Fibroblast of lung (primary cell): ENCODE results near the gene PREP. TPM values are rescaled to one million over a fixed set of nuclear protein-coding genes. Genes with fewer than 3 reads are reported as not detected.

Experiments used
- DNase-seq, 2 donors: peaks; one replicate each; pipeline versions ENCODE4 v3.0.0 to v3.0.0-alpha.2; 2010; ENCODE audit warnings: low read depth in 2 of 2
- H2AFZ ChIP-seq: 2 replicates; pipeline ENCODE4 v1.5.1; 2012; ENCODE audit warnings: low read length, control low read depth, inconsistent platforms
- H3K27ac ChIP-seq: 2 replicates; pipeline ENCODE4 v1.5.1; 2011; ENCODE audit warnings: low read length, control low read depth; ENCODE audit not compliant: insufficient read depth
- H3K27me3 ChIP-seq: 2 replicates; pipeline ENCODE4 v1.5.1; 2011; ENCODE audit warnings: mild to moderate bottlenecking, low read length; ENCODE audit not compliant: control insufficient read depth, insufficient read depth
- H3K36me3 ChIP-seq: 2 replicates; pipeline ENCODE4 v1.5.1; 2011; ENCODE audit warnings: low read length; ENCODE audit not compliant: control insufficient read depth, insufficient read depth
- H3K4me1 ChIP-seq: 2 replicates; pipeline ENCODE4 v1.5.1; 2011; ENCODE audit warnings: low read length; ENCODE audit not compliant: control insufficient read depth, insufficient read depth; ENCODE audit errors: extremely low read depth
- H3K4me2 ChIP-seq: 2 replicates; pipeline ENCODE4 v1.5.1; 2011; ENCODE audit warnings: low read length, control low read depth; ENCODE audit not compliant: insufficient read depth; ENCODE audit errors: extremely low read depth
- H3K4me3 ChIP-seq, 4 experiments: fragments of 200-600 bp in 1 of 4; sonication (generic) in 1 of 4; replicated peaks in 1 of 4; 2 replicates each; pipeline ENCODE4 v1.5.1; 2011 to 2016; ENCODE audit warnings: low read length in 4 of 4, low read depth in 3 of 4, mild to moderate bottlenecking in 3 of 4, control low read depth in 2 of 4, inconsistent platforms in 1 of 4, mixed read lengths in 1 of 4; ENCODE audit not compliant: insufficient read depth in 1 of 4; ENCODE audit errors: control extremely low read depth in 1 of 4
- H3K79me2 ChIP-seq: 2 replicates; pipeline ENCODE4 v1.5.1; 2012; ENCODE audit warnings: mild to moderate bottlenecking, low read length, inconsistent platforms; ENCODE audit not compliant: control insufficient read depth, insufficient read depth
- H3K9ac ChIP-seq: 2 replicates; pipeline ENCODE4 v1.5.1; 2011; ENCODE audit warnings: mild to moderate bottlenecking, low read length, control low read depth; ENCODE audit not compliant: insufficient read depth
- H3K9me3 ChIP-seq: 2 replicates; pipeline ENCODE4 v1.5.1; 2012; ENCODE audit warnings: low read depth, low read length; ENCODE audit not compliant: control insufficient read depth, insufficient read depth
- H4K20me1 ChIP-seq: 2 replicates; pipeline ENCODE4 v1.5.1; 2011; ENCODE audit warnings: low read length; ENCODE audit not compliant: control insufficient read depth, insufficient read depth; ENCODE audit errors: extremely low read depth
- EZH2 ChIP-seq: IDR thresholded peaks from 2 replicates; pipeline ENCODE4 v1.5.1; 2012; ENCODE audit warnings: low read length, control low read depth, mild to moderate bottlenecking; ENCODE audit errors: missing control alignments
- polyA plus RNA-seq, 2 donors: library from polyadenylated mRNA; depleted of rRNA in 1 of 2; stranded (reverse) in 1 of 2; unstranded in 1 of 2; fragments of >200 nt; gene quantifications; 2 replicates each; pipeline ENCODE4 v1.2.1, GENCODE V29; 2011 to 2012; ENCODE audit warnings: missing spikeins in 1 of 2
- total RNA-seq: library from RNA; depleted of rRNA; stranded (reverse); fragments of >200 nt; gene quantifications from 2 replicates; pipeline ENCODE4 v1.2.1, GENCODE V29; 2014
- TF ChIP-seq, protein P1 (sequence below), 2 donors: IDR thresholded peaks in 1 of 2; conservative IDR thresholded peaks in 1 of 2; 1 replicate in 1 of 2; 2 replicates in 1 of 2; pipeline ENCODE4 v1.5.1; 2011 to 2012; ENCODE audit warnings: low read length in 2 of 2, control low read depth in 1 of 2, inconsistent platforms in 1 of 2, low read depth in 1 of 2, mild to moderate bottlenecking in 1 of 2

Gene PREP
- total and polyA plus RNA-seq, 2 donors (not counting 1 experiment from before 2014, with no cell fraction given), result 18.3 to 30.7 TPM

DNA sequence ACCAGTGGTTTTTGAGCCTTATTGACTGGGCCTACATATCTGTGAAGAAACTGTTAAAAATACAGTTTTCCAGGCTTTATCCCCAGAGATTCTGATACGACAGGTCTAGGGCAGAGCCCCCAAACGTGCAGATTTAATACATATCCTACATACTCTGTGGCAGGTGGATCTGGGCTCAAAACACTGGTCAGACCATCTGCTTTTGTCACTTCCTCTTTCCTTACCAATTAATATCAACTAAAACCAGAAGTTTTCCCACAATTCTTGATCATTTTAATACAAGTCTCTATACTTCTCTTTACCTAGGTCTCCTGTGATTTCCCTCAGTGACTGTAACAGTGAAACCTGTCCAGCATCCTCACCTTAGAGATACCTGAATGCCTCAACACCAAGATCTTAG lies 108.8 kb downstream of the PREP start:
- H2AFZ ChIP-seq, result no peak overlapping the region
- no peaks in the 10 kb centered on the region for H3K79me2 ChIP-seq
- no peaks in the 10 kb centered on the region for H3K36me3 ChIP-seq
- H3K27me3 ChIP-seq, result no peaks in the 10 kb centered on the region
- no peak for DNase-seq
- no peak overlapping the region for H3K4me3 ChIP-seq
- no peaks in the 10 kb centered on the region for H3K9me3 ChIP-seq
- H3K27ac ChIP-seq, result no peak overlapping the region
- TF ChIP-seq, protein P1, sequence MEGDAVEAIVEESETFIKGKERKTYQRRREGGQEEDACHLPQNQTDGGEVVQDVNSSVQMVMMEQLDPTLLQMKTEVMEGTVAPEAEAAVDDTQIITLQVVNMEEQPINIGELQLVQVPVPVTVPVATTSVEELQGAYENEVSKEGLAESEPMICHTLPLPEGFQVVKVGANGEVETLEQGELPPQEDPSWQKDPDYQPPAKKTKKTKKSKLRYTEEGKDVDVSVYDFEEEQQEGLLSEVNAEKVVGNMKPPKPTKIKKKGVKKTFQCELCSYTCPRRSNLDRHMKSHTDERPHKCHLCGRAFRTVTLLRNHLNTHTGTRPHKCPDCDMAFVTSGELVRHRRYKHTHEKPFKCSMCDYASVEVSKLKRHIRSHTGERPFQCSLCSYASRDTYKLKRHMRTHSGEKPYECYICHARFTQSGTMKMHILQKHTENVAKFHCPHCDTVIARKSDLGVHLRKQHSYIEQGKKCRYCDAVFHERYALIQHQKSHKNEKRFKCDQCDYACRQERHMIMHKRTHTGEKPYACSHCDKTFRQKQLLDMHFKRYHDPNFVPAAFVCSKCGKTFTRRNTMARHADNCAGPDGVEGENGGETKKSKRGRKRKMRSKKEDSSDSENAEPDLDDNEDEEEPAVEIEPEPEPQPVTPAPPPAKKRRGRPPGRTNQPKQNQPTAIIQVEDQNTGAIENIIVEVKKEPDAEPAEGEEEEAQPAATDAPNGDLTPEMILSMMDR (conservative IDR thresholded peaks at IDR 0.05 in 1 of 2, IDR thresholded peaks at IDR 0.05 in 1 of 2; ENCODE audit: low read depth in 1 of 2, low read length in 2 of 2), result no peak
- no peak for TF ChIP-seq EZH2
- H3K9ac ChIP-seq, result no peak overlapping the region
- H3K4me1 ChIP-seq, result no peaks in the 10 kb centered on the region
- no peaks in the 10 kb centered on the region for H4K20me1 ChIP-seq
- no peak overlapping the region for H3K4me2 ChIP-seq

DNA sequence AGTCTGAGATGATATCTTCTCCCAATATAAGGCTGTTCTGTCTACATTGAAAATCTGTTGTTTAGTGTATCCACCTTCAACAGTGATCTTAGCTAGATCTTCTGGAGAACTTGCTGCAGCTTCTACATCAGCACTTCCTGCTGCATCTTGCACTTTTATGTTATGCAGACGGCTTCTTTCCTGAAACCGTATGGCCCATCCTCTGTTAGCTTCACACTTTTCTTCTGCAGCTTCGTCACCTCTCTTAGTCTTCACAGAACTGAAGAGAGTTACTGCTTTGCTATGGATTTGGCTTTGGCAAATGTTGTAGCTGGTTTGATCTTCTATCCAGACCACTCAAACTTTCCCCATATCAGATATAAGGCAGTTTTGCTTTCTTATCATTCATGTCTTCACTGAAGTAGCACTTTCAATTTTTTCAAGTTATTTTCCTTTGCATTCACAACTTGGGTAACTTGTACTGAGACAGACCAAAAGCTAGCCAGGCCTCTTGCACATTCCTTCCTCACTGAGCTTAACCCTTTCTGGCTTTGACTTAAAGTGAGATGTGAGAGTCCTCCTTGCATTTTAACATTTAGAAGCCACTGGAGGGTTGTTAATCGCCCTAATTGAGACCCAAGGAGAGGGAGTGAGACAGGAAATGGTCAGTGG lies 110.1 kb downstream of the PREP start:
- no peak overlapping the region for H3K4me2 ChIP-seq

DNA sequence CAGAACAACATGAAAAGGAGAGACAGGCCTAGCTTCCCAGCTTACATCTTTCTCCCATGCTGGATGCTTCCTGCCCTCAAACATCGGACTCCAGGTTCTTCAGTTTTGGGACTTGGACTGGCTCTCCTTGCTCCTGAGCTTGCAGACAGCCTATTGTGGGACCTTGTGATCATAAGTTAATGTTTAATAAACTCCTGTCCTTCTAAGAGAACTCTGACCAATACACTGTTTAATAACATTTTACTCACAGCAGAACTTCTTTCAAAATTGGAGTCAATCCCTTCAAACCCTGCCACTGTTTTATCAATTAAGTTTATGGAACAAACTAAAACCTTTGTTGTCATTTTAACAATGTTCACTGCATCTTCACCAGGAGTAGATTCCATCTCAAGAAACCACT lies 111.4 kb downstream of the PREP start:
- Histone ChIP-seq H3K79me2 (no peaks in the 10 kb centered on the region), H3K27me3 (no peaks in the 10 kb centered on the region), H4K20me1 (no peaks in the 10 kb centered on the region), H3K4me3 (no peak overlapping the region), H3K9ac (no peak overlapping the region), H3K4me1 (no peaks in the 10 kb centered on the region), H3K4me2 (no peak overlapping the region), H3K36me3 (no peaks in the 10 kb centered on the region), H2AFZ (no peak overlapping the region), H3K9me3 (no peaks in the 10 kb centered on the region), H3K27ac (no peak overlapping the region)
- no peak for DNase-seq
- no peak for TF ChIP-seq EZH2
- TF ChIP-seq, protein P1 (conservative IDR thresholded peaks at IDR 0.05 in 1 of 2, IDR thresholded peaks at IDR 0.05 in 1 of 2; ENCODE audit: low read depth in 1 of 2, low read length in 2 of 2), result no peak

More for the DNA sequence above, 110.1 kb downstream of the PREP start:
- no peak overlapping the region for H3K4me3 ChIP-seq
- no peak overlapping the region for H2AFZ ChIP-seq
- no peaks in the 10 kb centered on the region for H3K4me1 ChIP-seq
- H3K9me3 ChIP-seq, result no peaks in the 10 kb centered on the region
- H3K27ac ChIP-seq, result no peak overlapping the region
- no peak overlapping the region for H3K9ac ChIP-seq
- no peaks in the 10 kb centered on the region for H3K79me2 ChIP-seq
- no peaks in the 10 kb centered on the region for H4K20me1 ChIP-seq
- no peak for DNase-seq
- H3K27me3 ChIP-seq, result no peaks in the 10 kb centered on the region
- H3K36me3 ChIP-seq, result no peaks in the 10 kb centered on the region
- no peak for TF ChIP-seq EZH2
- TF ChIP-seq, protein P1 (conservative IDR thresholded peaks at IDR 0.05 in 1 of 2, IDR thresholded peaks at IDR 0.05 in 1 of 2; ENCODE audit: low read depth in 1 of 2, low read length in 2 of 2), result no peak
